ENCODE data around the gene ABHD6.
"Not testable (repeated sequence)": the region's sequence is repeated elsewhere in the genome, so short reads cannot be mapped to it uniquely, and the experiment has no call there.

The ABHD6 gene

DNA sequence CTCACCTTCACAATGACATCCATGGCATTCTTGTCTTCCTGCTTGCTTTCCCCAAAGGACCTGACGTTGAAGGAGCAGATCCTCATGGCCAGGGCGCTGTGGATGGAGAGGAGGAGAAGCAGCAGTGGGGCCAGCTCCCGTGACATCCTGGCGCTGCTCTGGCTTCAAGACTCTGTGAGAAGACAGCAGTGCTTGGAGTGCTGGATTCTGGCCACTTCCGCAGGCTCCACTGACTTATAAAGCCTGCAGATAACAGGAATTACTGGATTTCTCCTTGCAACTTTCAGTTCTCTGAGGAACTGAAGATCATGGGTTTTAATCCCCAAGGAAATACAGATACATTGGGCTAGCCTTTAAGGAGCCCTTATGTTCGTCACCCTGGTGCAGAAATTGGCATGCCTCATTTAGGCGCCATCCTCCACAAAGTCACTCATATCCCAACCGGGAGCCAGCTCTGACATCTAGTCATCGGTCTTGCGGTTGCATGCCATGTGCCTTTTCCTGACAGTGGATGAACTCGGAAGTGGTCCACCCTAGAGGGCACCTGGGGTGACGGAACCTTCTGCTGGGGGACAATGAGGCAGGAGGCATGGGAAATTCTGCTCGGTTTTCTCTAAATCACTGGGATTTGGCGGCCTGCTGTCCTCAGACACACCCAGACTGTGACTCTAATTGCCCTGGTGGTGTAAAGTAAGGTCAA lies 26.7 kb upstream of the ABHD6 start, which contains the start of gene DNASE1L3:
TSS of gene DNASE1L3 (minus strand) at position 212 of the 700 bp plus-strand sequence. CDS start at position 146, 66 bp downstream.
- DNase-seq (ENCODE audit: low spot score): no peak

DNA sequence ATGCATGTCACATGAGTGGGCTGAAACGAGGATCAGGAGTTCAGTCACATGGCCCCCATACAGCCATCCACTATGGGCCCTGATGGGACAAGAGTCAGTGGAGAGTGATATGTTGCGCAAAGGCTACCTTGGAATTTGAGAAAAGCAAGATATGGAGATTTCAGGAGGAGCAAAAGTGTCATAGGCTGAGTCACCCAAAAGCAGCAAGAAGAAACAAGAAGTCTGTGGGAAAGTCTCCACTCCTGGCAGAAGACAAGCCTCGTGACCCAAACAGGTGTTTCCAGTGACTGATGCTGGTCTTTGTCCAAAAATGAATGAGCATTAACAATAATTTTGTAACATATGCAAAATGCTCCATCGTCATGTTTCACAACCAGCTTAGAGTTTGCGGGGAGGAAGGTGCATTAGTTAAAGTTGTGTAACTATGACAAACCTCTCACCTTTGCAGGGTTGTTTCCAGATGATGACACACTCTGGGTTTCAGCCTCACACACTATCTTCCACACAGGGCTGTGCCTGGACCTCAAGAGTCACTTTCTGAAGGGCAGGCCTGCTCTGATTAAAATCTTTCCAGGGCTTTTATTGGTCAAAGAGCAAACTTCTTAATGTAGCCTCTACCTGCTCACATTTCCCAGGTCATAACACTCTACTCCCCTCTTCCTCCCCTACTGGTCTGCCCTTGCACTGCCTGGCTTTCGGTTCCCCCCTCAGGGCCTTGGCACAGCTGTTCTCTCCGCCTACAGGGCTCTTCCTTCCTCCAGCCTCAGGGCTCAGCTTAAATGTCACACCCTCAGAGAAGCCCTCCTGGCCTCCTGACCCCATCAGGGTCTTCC lies 22.9 kb upstream of the ABHD6 start:
- DNase-seq (ENCODE audit: low spot score): no peak

DNA sequence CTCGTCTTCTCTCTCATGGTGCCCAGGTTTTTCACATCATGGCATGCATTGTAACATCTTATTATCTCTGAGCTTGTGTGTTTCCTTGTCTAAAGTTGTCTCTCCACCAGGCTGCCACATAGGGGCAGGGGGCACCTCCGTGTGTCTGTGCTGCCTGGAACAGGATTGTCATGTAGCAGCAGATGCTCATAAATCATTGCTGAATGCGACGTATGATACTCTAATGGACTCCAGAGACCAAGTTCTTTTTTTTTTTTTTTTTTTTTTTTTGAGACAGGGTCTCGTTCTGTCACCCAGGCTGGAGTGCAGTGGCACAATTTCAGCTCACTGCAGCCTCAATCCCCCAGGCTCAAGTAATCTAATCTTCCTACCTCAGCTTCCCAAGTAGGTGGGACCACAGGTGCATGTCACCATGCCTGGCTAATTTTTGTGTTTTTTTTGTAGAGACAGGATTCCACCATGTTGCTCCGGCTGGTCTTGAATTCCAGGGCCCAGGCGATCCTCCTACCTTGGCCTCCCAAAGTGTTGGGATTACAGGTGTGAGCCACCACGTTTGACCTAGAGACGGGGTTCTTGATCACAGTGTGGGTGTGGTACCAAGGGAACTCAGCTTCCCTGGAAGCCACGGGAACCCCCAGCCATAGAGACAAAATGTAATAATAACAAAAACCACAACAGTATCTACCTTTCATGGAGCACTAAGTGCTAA lies 22.1 kb upstream of the ABHD6 start:
- DNase-seq (ENCODE audit: low spot score): no peak

DNA sequence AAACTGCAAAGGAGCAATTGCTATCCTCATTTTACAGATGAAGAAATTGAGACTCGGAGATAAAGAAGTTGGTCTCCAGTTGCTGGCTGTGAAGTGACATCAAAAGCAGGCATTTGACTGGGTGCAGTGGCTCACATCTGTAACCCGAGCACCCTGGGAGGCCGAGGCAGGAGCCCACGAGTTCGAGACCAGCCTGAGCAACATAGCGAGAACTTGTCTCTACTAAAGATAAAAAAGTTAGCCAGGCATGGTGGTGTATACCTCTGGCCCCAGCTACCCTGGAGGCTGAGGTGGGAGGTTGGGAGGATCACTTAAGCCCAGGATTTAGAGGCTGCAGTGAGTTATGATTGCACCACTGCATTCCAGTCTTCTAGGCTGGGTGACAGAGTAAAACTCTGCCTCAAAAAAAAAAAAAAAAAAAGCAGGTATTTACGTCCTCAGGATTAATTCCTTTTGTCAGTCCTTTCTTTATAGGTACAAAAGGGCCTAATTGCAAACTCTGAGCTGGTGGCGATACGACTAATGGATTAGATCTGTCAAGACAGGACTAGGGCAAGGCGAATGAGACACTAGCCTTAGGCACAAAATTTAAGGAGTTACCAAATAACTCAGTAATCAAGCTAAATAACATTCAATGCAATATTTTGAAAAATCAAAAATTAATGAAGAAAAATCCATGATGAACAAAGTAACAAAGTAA lies 20.9 kb upstream of the ABHD6 start:
- DNase-seq (ENCODE audit: low spot score): no peak

DNA sequence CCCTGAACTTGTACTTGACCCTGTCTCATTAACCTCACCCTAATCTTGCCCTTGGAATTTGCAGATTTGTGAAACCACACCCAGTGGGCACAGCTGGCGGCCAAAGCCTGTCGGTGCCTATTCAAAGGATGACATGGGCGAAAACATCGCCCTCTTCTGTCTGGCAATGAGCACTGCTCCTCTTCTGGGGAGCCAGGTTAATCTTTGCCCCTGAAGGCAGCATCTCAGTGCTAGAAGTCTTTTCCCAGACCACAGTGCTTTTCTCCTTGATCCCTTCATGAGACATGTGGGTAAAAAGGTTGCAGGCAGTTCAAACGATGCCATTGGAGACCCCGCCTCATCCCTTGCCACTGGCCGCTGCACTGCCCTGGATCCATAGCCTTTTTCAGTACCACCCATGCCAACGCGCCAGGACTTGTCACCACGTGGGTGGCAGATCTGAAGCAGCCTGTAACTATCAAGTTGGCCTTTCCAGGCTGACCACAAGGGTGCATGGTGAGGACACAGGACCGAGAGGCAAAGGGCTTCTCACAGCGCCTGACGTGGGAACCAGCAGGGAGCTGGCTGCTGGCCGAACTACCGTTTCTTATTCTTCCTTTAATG lies 20.3 kb upstream of the ABHD6 start:
- DNase-seq (ENCODE audit: low spot score): peak; percentile 93

DNA sequence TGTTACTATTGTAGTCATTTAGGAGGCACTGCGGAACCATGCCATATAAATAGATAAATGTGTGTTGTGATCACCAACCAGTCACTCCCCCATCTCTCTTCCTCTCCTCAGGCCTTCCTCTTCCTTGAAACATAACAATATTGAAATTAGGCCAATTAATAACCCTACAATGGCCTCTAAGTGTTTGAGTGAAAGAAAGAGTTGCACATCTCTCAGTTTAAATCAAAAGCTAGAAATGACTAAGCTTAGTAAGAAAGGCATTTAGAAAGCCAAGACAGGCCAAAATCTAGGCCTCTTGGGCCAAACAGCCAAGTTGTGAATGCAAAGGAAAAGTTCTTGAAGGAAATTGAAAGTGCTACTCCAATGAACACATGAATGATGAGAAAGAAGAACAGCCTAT lies 18.7 kb upstream of the ABHD6 start:
- DNase-seq (ENCODE audit: low spot score): no peak

- peak; percentile 80 for DNase-seq (ENCODE audit: low spot score)
Observed at GRCh38 chr3:58222161-58222724, 15.3 kb upstream of the ABHD6 start.

- DNase-seq (ENCODE audit: low spot score): no peak
Observed at GRCh38 chr3:58223855-58224254, 13.7 kb upstream of the ABHD6 start.

GRCh38 chr3:58227933-58228332 lies 9.7 kb upstream of the ABHD6 start:
- DNase-seq (ENCODE audit: low spot score): not testable (repeated sequence)

DNA sequence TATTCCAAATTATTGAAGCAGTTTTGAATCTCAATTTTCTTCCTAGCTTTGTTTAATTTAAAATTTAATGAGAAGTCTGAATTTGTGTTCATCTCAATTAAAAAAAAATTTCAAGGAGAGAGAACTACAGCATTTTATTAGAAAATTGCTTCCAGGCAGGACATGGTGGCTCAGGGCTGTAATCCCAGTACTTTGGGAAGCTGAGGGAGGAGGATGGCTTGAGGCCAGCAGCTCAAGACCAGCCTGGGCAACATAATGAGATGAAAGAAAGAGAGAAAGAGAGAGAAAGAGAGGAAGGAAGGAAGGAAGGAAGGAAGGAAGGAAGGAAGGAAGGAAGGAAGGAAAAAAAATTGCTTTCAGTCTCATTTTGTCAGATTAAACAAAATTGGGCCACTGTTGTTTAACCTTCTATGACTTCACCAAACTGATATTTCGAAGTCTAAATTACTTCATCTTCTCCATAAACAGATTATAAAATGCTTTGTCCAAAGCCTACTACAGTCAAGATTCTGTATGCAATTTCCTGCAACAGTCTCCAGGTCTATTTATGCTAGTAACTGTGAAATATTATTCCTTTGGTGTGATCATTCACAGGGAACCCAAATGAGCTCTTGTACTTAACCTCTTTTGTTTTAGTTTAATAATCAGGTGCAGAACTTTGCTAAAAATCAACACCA lies 6.6 kb upstream of the ABHD6 start:
- DNase-seq (ENCODE audit: low spot score): no peak

DNA sequence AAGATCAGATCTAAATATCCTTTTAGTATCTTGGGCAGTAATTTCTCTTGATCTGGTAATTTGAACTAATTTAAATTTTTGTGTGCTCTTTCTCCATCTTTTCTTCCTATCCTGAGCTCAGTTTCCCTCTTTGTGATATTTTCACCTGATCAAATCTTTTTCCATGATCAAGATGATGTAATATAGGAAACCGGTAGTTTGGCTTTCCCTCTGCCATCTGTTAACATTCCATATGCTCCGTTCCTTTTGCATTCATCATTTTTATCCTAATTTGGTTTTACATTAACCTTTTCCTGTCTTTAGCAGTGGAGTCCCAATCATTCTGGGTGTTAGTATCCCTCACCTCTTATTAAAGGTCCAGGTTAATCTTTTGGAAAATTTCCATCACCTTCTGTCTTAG lies 5.9 kb upstream of the ABHD6 start:
- DNase-seq (ENCODE audit: low spot score): no peak

GRCh38 chr3:58234516-58234931 lies 3.1 kb upstream of the ABHD6 start:
- DNase-seq (ENCODE audit: low spot score): peak; percentile 67

- no peak for DNase-seq (ENCODE audit: low spot score)
Observed at GRCh38 chr3:58235970-58236369, 1.6 kb upstream of the ABHD6 start.

DNA sequence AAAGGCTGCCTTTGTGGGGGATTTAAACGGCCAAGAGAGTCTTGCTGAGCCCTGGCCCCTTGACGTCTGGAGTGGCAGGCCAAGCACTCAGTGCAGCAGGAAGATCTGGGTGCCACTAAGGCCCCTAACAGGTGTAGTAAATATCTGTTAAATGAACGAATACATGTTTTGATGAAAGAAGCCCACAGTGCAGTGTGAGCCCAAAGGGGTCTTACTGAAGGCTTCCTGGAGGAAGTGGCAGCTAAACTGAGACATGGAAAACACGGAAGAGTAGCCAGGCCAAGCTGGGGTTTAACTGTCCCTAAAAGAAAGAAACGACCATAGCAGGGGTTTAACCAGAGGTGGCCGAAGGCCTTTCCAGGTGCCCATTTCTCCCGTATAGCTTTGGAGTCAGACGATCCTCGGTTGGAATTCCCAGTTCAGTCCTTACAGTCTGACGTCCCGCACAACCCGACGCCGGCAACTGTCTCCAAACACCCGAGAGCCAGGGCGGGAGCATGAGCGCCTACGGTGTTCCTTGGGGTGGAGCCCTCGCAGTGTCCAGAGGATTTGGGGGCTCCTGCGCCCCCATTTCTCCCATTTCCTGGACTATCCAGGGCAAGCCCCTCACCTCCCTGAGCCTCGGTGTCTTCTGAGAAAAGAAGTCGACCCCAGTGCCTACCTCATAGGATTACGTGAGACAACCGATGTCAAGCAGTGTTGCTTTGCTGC lies 910 bp upstream of the ABHD6 start:
- DNase-seq (ENCODE audit: low spot score): no peak

GRCh38 chr3:58237941-58238681 lies 519 bp downstream of the ABHD6 start:
- DNase-seq (ENCODE audit: low spot score): peak; percentile 62

DNA sequence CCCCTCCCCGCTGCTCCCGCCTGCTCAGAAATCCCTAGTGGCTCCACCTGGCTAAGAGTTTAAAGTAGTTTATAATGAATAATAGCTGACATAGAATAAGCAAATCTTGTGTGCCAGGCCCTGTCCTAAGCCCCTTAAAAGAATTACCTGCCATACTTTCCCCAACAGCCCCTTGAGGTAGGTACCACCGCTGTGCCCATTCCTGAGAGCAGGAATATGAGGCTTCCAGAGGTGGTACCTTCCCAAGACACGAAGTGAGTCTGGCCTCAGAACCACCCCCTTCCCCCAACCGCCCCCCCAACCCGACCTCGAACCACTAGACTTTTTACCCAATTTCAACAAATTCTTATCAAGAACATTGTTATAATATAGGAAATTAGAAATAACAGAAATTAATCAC lies 1.2 kb downstream of the ABHD6 start:
- DNase-seq (ENCODE audit: low spot score): no peak

- DNase-seq (ENCODE audit: low spot score): no peak
Observed at GRCh38 chr3:58241306-58242044, 3.9 kb downstream of the ABHD6 start.

DNA sequence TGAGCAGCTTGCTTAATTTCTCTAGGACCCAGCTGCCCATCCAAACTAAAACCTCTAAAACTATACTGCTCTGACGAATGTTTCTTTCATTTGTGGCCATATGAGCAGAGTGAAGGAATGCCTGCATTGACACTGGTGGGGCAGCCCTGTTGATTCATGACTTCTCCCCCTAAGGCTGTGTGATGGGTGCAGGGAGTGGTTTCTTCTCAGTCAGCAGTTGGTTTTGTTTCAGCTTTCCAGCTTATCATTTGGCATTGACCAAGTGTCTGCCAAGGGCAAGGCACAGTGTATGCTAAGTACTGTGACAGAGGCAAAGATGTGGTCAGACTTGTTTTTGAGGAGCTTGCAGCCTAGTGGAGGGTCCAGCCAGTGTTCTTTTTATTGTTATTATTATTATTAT lies 4.7 kb downstream of the ABHD6 start:
- DNase-seq (ENCODE audit: low spot score): no peak

DNA sequence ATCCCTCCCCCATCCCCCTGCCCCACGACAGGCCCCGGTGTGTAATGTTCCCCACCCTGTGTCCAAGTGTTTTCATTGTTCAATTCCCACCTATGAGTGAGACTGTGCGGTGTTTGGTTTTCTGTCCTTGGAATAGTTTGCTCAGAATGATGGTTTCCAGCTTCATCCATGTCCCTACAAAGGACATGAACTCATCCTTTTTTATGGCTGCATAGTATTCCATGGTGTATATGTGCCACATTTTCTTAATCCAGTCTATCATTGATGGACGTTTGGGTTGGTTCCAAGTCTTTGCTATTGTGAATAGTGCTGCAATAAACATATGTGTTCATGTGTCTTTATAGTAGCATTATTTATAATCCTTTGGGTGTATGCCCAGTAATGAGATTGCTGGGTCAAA lies 5.3 kb downstream of the ABHD6 start:
- DNase-seq (ENCODE audit: low spot score): not testable (repeated sequence)

Measured in SW480 (cell line).